ENCODE results near the gene PVALEF. TPM values are rescaled to one million over a fixed set of nuclear protein-coding genes. Genes with fewer than 3 reads are reported as not detected.

The PVALEF gene
- total and polyA plus RNA-seq, 2 of the 13 experiments (the other 11 are each of a cell fraction or from before 2014, with no cell fraction given): 0.18 TPM

DNA sequence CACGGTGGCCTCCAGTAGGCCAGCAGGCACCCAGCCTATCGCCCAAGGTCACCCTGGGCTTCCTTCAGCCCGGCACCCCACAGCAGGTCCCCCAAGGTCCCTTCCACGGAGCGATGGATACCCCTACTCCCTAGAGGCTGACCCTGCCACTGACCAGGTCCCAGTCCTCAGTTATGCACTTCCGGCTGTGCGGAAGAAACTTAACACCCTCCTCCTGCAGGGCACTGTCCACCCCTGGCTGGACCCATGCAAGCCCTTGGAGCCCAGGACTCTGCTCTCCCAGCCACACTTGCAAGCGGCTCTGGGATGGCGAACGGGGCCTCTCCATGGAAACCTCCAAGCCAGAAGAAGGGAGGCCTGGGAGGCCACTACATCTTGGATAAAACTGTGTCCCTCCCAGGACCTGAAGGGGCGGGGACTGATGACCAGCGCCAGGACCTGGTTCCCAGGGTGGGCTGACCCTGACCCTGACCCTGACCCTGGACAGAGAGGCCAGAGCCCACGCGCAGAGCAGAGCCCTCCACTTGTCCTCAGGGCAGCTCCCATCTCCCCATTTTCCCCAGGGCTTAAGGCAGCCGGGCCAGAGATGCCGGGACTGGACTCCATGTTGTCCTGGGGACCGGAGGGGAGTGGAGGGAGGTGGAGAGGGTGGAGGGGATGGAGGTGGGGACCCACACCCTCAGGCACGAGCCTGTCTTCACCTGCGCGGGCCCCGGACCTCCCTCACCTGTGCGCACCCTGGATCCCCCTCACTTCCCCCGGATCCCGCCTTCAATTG lies 56.7 kb downstream of the PVALEF start (continued):
- TF ChIP-seq, protein P1, sequence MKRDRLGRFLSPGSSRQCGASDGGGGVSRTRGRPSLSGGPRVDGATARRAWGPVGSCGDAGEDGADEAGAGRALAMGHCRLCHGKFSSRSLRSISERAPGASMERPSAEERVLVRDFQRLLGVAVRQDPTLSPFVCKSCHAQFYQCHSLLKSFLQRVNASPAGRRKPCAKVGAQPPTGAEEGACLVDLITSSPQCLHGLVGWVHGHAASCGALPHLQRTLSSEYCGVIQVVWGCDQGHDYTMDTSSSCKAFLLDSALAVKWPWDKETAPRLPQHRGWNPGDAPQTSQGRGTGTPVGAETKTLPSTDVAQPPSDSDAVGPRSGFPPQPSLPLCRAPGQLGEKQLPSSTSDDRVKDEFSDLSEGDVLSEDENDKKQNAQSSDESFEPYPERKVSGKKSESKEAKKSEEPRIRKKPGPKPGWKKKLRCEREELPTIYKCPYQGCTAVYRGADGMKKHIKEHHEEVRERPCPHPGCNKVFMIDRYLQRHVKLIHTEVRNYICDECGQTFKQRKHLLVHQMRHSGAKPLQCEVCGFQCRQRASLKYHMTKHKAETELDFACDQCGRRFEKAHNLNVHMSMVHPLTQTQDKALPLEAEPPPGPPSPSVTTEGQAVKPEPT (CRISPR knock-in tag; IDR thresholded peaks at IDR 0.05; ENCODE audit: low read depth): peak; percentile 74; the same call in 1 of the 2 replicates
- TF ChIP-seq ZNF326 (CRISPR knock-in tag; IDR thresholded peaks at IDR 0.05; ENCODE audit: borderline replicate concordance) (no peak), NFKBIZ (CRISPR knock-in tag; IDR thresholded peaks at IDR 0.05) (no peak), ZNF615 (CRISPR knock-in tag; IDR thresholded peaks at IDR 0.05; ENCODE audit: borderline replicate concordance) (no peak), ZHX1 (CRISPR knock-in tag; IDR thresholded peaks at IDR 0.05; ENCODE audit: low read depth) (no peak; the same call in 1 of the 2 replicates), CBX5 (CRISPR knock-in tag; IDR thresholded peaks at IDR 0.05; ENCODE audit: borderline replicate concordance) (no peak), DZIP1 (CRISPR knock-in tag; IDR thresholded peaks at IDR 0.05) (no peak), RAD21 (CRISPR knock-in tag; IDR thresholded peaks at IDR 0.05) (0 out of 2 replicates have a peak, but pooled peaks have one; percentile 7), RAD51 (IDR thresholded peaks at IDR 0.05; ENCODE audit: borderline replicate concordance) (no peak), ZMYM3 (CRISPR knock-in tag; IDR thresholded peaks at IDR 0.05) (no peak), ZEB1 (IDR thresholded peaks at IDR 0.05; ENCODE audit: insufficient replicate concordance, low read depth) (peak; percentile 15), SP2 (CRISPR knock-in tag; IDR thresholded peaks at IDR 0.05) (peak; percentile 56; the same call in 1 of the 2 replicates), ZNF605 (CRISPR knock-in tag; IDR thresholded peaks at IDR 0.05) (no peak; the same call in 1 of the 2 replicates), ZNF572 (CRISPR knock-in tag; IDR thresholded peaks at IDR 0.05) (peak; percentile 71; the same call in 1 of the 2 replicates), ZNF335 (CRISPR knock-in tag; IDR thresholded peaks at IDR 0.05) (no peak), ZNF136 (CRISPR knock-in tag; IDR thresholded peaks at IDR 0.05; ENCODE audit: low read depth) (0 out of 2 replicates have a peak, but pooled peaks have one; percentile 44), SRSF9 (IDR thresholded peaks at IDR 0.05; ENCODE audit: borderline replicate concordance, insufficient read depth, low read depth, low read length, poor library complexity, severe bottlenecking) (no peak), TOE1 (CRISPR knock-in tag; IDR thresholded peaks at IDR 0.05) (no peak)
- TF ChIP-seq, protein P2, sequence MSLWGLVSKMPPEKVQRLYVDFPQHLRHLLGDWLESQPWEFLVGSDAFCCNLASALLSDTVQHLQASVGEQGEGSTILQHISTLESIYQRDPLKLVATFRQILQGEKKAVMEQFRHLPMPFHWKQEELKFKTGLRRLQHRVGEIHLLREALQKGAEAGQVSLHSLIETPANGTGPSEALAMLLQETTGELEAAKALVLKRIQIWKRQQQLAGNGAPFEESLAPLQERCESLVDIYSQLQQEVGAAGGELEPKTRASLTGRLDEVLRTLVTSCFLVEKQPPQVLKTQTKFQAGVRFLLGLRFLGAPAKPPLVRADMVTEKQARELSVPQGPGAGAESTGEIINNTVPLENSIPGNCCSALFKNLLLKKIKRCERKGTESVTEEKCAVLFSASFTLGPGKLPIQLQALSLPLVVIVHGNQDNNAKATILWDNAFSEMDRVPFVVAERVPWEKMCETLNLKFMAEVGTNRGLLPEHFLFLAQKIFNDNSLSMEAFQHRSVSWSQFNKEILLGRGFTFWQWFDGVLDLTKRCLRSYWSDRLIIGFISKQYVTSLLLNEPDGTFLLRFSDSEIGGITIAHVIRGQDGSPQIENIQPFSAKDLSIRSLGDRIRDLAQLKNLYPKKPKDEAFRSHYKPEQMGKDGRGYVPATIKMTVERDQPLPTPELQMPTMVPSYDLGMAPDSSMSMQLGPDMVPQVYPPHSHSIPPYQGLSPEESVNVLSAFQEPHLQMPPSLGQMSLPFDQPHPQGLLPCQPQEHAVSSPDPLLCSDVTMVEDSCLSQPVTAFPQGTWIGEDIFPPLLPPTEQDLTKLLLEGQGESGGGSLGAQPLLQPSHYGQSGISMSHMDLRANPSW (CRISPR knock-in tag; IDR thresholded peaks at IDR 0.05; ENCODE audit: borderline replicate concordance): no peak
